ENCODE data around the gene ZC3H12D.
A peak's percentile ranks its signal among the peaks of the same experiment; 100 is the strongest.
"Not testable (repeated sequence)": the region's sequence is repeated elsewhere in the genome, so short reads cannot be mapped to it uniquely, and the experiment has no call there.

The ZC3H12D gene

GRCh38 chr6:149503872-149504271, 19.1 kb upstream of the ZC3H12D start:
- DNase-seq (ENCODE audit: low read depth): no peak
- H3K4me3 ChIP-seq (ENCODE audit: low read depth, low read length): no peak overlapping the region
- TF ChIP-seq, protein P1, sequence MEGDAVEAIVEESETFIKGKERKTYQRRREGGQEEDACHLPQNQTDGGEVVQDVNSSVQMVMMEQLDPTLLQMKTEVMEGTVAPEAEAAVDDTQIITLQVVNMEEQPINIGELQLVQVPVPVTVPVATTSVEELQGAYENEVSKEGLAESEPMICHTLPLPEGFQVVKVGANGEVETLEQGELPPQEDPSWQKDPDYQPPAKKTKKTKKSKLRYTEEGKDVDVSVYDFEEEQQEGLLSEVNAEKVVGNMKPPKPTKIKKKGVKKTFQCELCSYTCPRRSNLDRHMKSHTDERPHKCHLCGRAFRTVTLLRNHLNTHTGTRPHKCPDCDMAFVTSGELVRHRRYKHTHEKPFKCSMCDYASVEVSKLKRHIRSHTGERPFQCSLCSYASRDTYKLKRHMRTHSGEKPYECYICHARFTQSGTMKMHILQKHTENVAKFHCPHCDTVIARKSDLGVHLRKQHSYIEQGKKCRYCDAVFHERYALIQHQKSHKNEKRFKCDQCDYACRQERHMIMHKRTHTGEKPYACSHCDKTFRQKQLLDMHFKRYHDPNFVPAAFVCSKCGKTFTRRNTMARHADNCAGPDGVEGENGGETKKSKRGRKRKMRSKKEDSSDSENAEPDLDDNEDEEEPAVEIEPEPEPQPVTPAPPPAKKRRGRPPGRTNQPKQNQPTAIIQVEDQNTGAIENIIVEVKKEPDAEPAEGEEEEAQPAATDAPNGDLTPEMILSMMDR (IDR thresholded peaks at IDR 0.05; ENCODE audit: insufficient read depth, low read depth, low read length, missing control alignments): no peak

DNA sequence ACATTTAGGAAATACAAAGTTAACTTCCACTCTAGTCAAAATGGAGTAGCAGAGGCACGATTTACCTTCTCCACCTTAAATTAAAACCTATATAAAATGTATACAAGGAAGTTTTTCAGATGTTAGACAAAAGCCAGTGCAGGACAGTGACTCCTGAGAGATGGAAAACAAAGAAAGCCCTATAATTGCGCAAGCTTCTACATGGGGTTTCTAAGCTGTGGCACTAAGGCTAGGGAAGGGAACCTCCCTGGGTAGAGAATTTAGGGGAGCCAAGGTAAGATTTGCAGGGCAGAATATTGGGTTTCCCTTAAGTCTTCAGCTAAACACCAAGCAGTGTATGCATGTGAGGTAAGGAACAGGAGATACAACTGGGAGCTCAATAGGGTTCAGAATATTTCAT, 18.5 kb upstream of the ZC3H12D start:
- TF ChIP-seq, protein P1 (IDR thresholded peaks at IDR 0.05; ENCODE audit: insufficient read depth, low read depth, low read length, missing control alignments): no peak
- no peak overlapping the region for H3K4me3 ChIP-seq (ENCODE audit: low read depth, low read length)
- DNase-seq (ENCODE audit: low read depth): no peak

- H3K4me3 ChIP-seq (ENCODE audit: low read depth, low read length): no peak overlapping the region
- DNase-seq (ENCODE audit: low read depth): no peak
- TF ChIP-seq, protein P1 (IDR thresholded peaks at IDR 0.05; ENCODE audit: insufficient read depth, low read depth, low read length, missing control alignments): no peak
These were observed 17.0 kb upstream of the ZC3H12D start for GRCh38 chr6:149501768-149502167.

DNA sequence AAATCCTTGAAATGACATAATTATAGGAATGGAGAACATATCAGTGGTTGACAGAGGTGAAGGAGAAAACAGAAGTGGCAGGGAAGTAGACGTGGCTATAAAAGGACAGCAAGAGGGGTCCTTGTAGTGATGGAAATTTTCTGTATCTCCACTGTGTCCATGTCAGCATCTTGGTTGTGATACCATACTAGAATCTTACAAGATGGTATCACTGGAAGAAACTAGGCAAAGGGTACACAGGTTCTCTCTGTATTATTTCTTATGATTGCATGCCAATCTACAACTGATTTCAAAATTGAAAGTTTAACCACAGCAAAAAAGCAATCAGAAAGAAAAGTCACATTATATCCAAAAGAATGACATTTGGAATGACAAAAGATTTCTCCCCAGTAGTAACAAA, 16.4 kb upstream of the ZC3H12D start:
- H3K4me3 ChIP-seq (ENCODE audit: low read depth, low read length): no peak overlapping the region
- TF ChIP-seq, protein P1 (IDR thresholded peaks at IDR 0.05; ENCODE audit: insufficient read depth, low read depth, low read length, missing control alignments): no peak
- no peak for DNase-seq (ENCODE audit: low read depth)

DNA sequence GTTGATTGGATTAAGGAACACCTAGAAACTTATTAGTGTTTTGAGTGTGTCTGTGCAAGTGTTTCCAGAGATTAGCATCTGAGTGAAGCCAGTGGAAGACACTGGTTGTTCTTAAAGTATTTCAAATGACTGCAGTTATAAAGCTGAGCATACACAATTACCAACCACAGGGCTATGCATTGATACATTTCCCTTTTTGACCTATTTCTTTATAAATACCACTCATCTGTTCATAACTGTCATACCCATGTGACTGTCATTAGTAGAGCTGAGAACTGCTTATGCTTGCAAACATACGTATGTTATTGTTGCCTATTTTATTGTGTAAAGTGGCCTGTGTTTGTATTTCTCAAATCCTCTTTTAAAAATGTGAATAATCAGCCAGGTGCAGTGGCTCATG, 15.3 kb upstream of the ZC3H12D start:
- H3K4me3 ChIP-seq (ENCODE audit: low read depth, low read length): no peak overlapping the region
- TF ChIP-seq, protein P1 (IDR thresholded peaks at IDR 0.05; ENCODE audit: insufficient read depth, low read depth, low read length, missing control alignments): no peak

DNA sequence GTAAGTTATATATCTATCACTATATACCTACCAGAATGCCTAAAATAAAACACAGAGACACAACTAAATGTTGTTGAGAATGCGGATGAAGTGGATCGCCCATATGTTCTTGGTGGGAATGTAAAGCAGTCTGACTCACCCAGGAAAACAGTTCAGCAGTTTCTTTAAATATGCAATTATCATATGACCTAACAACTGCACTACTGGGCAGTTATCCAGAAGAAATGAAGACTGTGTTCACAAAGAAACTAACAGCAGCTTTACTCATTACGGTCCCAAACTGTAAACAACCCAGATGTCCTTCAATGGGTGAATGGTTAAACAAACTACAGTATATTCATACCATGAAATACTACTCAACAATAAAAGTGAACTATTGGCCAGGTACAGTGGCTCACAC, 14.3 kb upstream of the ZC3H12D start:
- DNase-seq (ENCODE audit: low read depth): no peak
- TF ChIP-seq, protein P1 (IDR thresholded peaks at IDR 0.05; ENCODE audit: insufficient read depth, low read depth, low read length, missing control alignments): no peak
- no peak overlapping the region for H3K4me3 ChIP-seq (ENCODE audit: low read depth, low read length)

More for the DNA sequence above, 15.3 kb upstream of the ZC3H12D start:
- no peak for DNase-seq (ENCODE audit: low read depth)

- TF ChIP-seq, protein P1 (IDR thresholded peaks at IDR 0.05; ENCODE audit: insufficient read depth, low read depth, low read length, missing control alignments): no peak
- no peak overlapping the region for H3K4me3 ChIP-seq (ENCODE audit: low read depth, low read length)
- DNase-seq (ENCODE audit: low read depth): no peak
These were observed 12.6 kb upstream of the ZC3H12D start for GRCh38 chr6:149497365-149497764.

DNA sequence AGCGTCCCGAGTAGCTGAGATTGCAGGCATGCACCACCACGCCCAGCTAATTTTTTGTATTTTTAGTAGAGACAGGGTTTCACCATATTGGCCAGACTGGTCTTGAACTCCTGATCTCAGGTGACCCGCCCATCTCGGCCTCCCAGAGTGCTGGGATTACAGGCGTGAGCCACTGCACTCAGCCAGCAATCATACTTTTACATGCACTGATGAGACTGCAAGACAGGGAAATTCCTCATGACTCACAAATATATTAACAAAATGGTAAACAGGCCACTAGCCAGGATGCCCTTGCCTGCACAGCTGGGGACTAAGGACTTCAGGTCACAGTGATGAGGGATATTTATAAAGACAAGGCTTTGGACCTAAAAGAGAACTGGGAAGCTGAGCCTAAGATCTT, 11.8 kb upstream of the ZC3H12D start:
- peak; percentile 68 for DNase-seq (ENCODE audit: low read depth)
- H3K4me3 ChIP-seq (ENCODE audit: low read depth, low read length): not testable (repeated sequence)

- DNase-seq (ENCODE audit: low read depth): not testable (repeated sequence)
- H3K4me3 ChIP-seq (ENCODE audit: low read depth, low read length): peak overlapping the region; percentile 13; the same call in 1 of the 2 replicates
These were observed 10.7 kb upstream of the ZC3H12D start for GRCh38 chr6:149495349-149496016.

GRCh38 chr6:149494810-149495209, 10.0 kb upstream of the ZC3H12D start:
- DNase-seq (ENCODE audit: low read depth): peak; percentile 86
- peak overlapping the region; percentile 13; the same call in 1 of the 2 replicates for H3K4me3 ChIP-seq (ENCODE audit: low read depth, low read length)
